OCI-LY7 (cell line): Measurements from ENCODE around the gene CRMP1. TPM values are rescaled to one million over a fixed set of nuclear protein-coding genes. Genes with fewer than 3 reads are reported as not detected.

ENCODE experiments used
- BruUV-seq: library from RNA; stranded (reverse); fragments of 400-500 nt; replicated peaks from 2 replicates; lab custom pipeline; 2021; lab: Mats Ljungman, UMichigan
- CTCF ChIA-PET: fragments of 300-600 bp; sonication (Branson Sonifier 250); formaldehyde crosslinking; loops from one replicate; lab custom pipeline; 2022; ENCODE audit warnings: antibody characterized with exemption; ENCODE audit not compliant: unreplicated experiment; lab: Charles Lee
- POLR2A ChIA-PET: fragments of 300-600 bp; sonication (Branson Sonifier 250); formaldehyde crosslinking; loops from one replicate; lab custom pipeline; 2022; ENCODE audit warnings: antibody characterized with exemption; lab: Charles Lee
- DNase-seq: peaks from one replicate; pipeline ENCODE4 v3.0.0-alpha.2; 2015; ENCODE audit warnings: low spot score
- H2AFZ ChIP-seq: fragments of 200-600 bp; sonication (generic), shearing (Covaris generic); 2 replicates; pipeline ENCODE4 v1.6.1; 2014; ENCODE audit warnings: mild to moderate bottlenecking, antibody characterized with exemption, low read length, moderate library complexity
- H3K27ac ChIP-seq: fragments of 200-600 bp; sonication (generic); 2 replicates; pipeline ENCODE4 v1.5.1; 2014; ENCODE audit warnings: mixed run types, low read depth, mild to moderate bottlenecking, moderate library complexity, low read length, inconsistent platforms; ENCODE audit not compliant: poor library complexity, severe bottlenecking
- H3K36me3 ChIP-seq: fragments of 200-600 bp; sonication (generic); 2 replicates; pipeline ENCODE4 v1.6.1; 2014; ENCODE audit warnings: mild to moderate bottlenecking, antibody characterized with exemption, low read length, moderate library complexity, mixed read lengths; ENCODE audit not compliant: insufficient read depth
- H3K4me1 ChIP-seq: fragments of 200-600 bp; sonication (generic); 2 replicates; pipeline ENCODE4 v1.5.1; 2014; ENCODE audit warnings: mild to moderate bottlenecking, low read length; ENCODE audit not compliant: insufficient read depth, poor library complexity, severe bottlenecking
- H3K4me2 ChIP-seq: fragments of 200-600 bp; sonication (generic); 2 replicates; pipeline ENCODE4 v1.6.1; 2014; ENCODE audit warnings: mild to moderate bottlenecking, low read length
- H3K4me3 ChIP-seq: fragments of 200-600 bp; sonication (generic); 2 replicates; pipeline ENCODE4 v1.5.1; 2014; ENCODE audit warnings: mild to moderate bottlenecking, low read depth, low read length; ENCODE audit not compliant: poor library complexity, severe bottlenecking
- H3K79me2 ChIP-seq: fragments of 200-600 bp; sonication (generic); 2 replicates; pipeline ENCODE4 v1.6.1; 2016; ENCODE audit warnings: low read depth, mild to moderate bottlenecking, low read length, moderate library complexity, mixed read lengths; ENCODE audit not compliant: insufficient read depth
- H3K9me2 ChIP-seq: fragments of 200-600 bp; sonication (generic); 2 replicates; pipeline ENCODE4 v1.6.1; 2016; ENCODE audit warnings: mild to moderate bottlenecking, low read length, mixed read lengths; ENCODE audit not compliant: insufficient read depth
- H3K9me3 ChIP-seq: fragments of 200-600 bp; sonication (generic); 2 replicates; pipeline ENCODE4 v1.6.1; 2014; ENCODE audit warnings: mild to moderate bottlenecking, mixed run types, low read length, mixed read lengths
- H4K20me1 ChIP-seq: fragments of 200-600 bp; sonication (generic); 2 replicates; pipeline ENCODE4 v1.6.1; 2014; ENCODE audit warnings: mild to moderate bottlenecking, antibody characterized with exemption, low read length, moderate library complexity, mixed read lengths; ENCODE audit not compliant: insufficient read depth
- CTCF ChIP-seq: fragments of 200-600 bp; sonication (generic); conservative IDR thresholded peaks from 2 replicates; pipeline ENCODE4 v1.5.1; 2014; ENCODE audit warnings: mild to moderate bottlenecking, antibody characterized with exemption, low read length, moderate library complexity, mixed read lengths
- EZH2phosphoT487 ChIP-seq: fragments of 200-600 bp; sonication (generic); IDR thresholded peaks from 2 replicates; pipeline ENCODE4 v1.6.1; 2018; ENCODE audit warnings: low read depth, borderline replicate concordance, mild to moderate bottlenecking, mixed run types, antibody characterized with exemption, low read length, moderate library complexity, mixed read lengths
- intact Hi-C: fragments of 100-400 bp; cut with micrococcal nuclease; formaldehyde crosslinking; loops from one replicate; pipeline ENCODE4 v1.10.0; 2022; ENCODE audit not compliant: unreplicated experiment
- total RNA-seq, 2 experiments: library from RNA; depleted of rRNA in 1 of 2; stranded (reverse); fragments of >200 nt in 1 of 2; shearing (Covaris generic) in 1 of 2; gene quantifications; 2 replicates each; pipeline ENCODE4 v1.2.3, GENCODE V29; 2014 to 2022

CRMP1 gene
- total RNA-seq, 2 experiments from 2014 or later, result not detected

- Histone ChIP-seq H3K4me2 (no peak overlapping the region), H3K4me1 (no peaks in the 10 kb centered on the region), H3K79me2 (no peaks in the 10 kb centered on the region), H4K20me1 (no peaks in the 10 kb centered on the region), H3K36me3 (no peaks in the 10 kb centered on the region), H3K9me3 (no peaks in the 10 kb centered on the region), H3K9me2 (no peaks in the 10 kb centered on the region), H2AFZ (no peak overlapping the region), H3K4me3 (no peak overlapping the region), H3K27ac (no peak overlapping the region)
- ChIA-PET CTCF (no interaction called here), POLR2A (no interaction called here)
- no TSS peak for BruUV-seq
- DNase-seq, result no peak
- TF ChIP-seq CTCF (no peak), EZH2phosphoT487 (no peak)
- intact Hi-C loops, result no loop called here
Measured at GRCh38 chr4:5823542-5824211, 69.2 kb downstream of the CRMP1 start.

DNA sequence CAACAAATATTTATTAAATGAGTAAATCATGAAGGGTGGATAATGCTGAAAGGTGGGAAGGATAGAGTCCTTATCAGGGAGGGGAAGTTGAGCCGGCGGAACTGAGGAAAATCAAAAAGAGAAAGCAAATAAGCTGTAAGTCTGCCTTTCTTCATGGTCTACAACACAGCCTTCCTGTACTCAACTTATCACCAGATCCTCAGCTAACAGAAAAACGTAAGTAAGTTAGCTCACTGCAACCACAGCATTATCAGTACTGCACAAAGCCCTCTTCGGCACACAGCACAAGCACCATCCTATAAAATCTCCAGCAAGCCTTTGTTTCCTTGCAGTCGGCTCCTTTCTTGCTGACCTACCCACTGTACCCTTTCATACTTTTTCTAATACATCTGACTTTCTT lies 70.3 kb downstream of the CRMP1 start:
- Histone ChIP-seq H3K27ac (no peak overlapping the region), H3K9me2 (no peaks in the 10 kb centered on the region), H4K20me1 (no peaks in the 10 kb centered on the region), H3K4me1 (no peaks in the 10 kb centered on the region), H3K9me3 (no peaks in the 10 kb centered on the region), H2AFZ (no peak overlapping the region), H3K36me3 (no peaks in the 10 kb centered on the region), H3K79me2 (no peaks in the 10 kb centered on the region), H3K4me2 (no peak overlapping the region), H3K4me3 (no peak overlapping the region)
- ChIA-PET CTCF (no interaction called here), POLR2A (no interaction called here)
- DNase-seq, result no peak
- intact Hi-C loops, result no loop called here
- BruUV-seq, result no TSS peak
- TF ChIP-seq CTCF (no peak), EZH2phosphoT487 (no peak)

DNA sequence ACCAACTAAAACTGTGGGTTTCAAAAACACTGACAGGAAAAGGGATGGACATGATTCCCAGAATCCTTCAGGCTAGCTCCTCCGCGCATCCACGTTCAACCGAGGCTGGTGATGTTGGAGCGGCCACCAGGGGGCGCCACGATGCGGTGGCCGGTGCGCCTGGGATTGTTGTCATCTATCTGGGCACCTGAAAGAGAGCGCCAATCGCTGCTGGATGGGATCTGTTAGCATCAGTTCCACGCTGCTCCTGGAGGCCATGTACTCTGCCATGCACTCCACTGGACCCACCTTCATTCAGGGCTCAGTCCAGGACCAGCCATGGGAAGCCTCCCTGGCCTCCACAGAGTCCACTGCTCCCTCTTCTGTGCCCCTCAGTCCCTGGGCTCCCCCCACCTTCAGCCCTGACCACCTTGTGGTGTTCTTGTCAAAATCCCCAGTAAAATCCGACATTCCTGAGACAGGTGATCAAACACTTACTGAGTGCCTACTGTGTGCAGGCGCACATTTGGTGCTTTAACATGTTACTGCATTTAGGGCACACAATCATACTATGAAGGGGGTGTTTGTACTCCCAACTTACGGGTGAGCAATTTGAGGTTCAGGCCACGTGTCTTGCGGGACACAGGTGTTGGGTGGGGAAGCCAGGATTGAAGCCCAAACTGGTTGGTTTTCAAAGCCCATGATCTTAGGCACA lies 71.1 kb downstream of the CRMP1 start:
- H3K9me3 ChIP-seq, result no peaks in the 10 kb centered on the region
- ChIA-PET POLR2A (interaction anchor here (0.5 kb wide), 1 partner anchor 236 kb away, joined by 3 read pairs; no protein-coding TSS in a partner anchor), CTCF (no interaction called here)
- no peak overlapping the region for H3K27ac ChIP-seq
- BruUV-seq, result no TSS peak
- no peak for DNase-seq
- no peaks in the 10 kb centered on the region for H3K36me3 ChIP-seq
- H3K4me1 ChIP-seq, result no peaks in the 10 kb centered on the region
- H4K20me1 ChIP-seq, result no peaks in the 10 kb centered on the region
- TF ChIP-seq EZH2phosphoT487 (no peak), CTCF (peak; percentile 78)
- H3K4me3 ChIP-seq, result no peak overlapping the region
- intact Hi-C loops, result no loop called here
- H3K9me2 ChIP-seq, result no peaks in the 10 kb centered on the region
- H3K4me2 ChIP-seq, result no peak overlapping the region
- H3K79me2 ChIP-seq, result no peaks in the 10 kb centered on the region
- no peak overlapping the region for H2AFZ ChIP-seq
